Mammary epithelial cell (primary cell): ENCODE results near the gene BICD1.

Experiments used
- CTCF ChIP-seq, 2 donors: IDR thresholded peaks in 1 of 2; conservative IDR thresholded peaks in 1 of 2; 2 replicates each; pipeline ENCODE4 v1.5.1; 2011 to 2012; ENCODE audit warnings: inconsistent platforms in 2 of 2, low read length in 2 of 2, mild to moderate bottlenecking in 2 of 2, control low read depth in 1 of 2, low read depth in 1 of 2; ENCODE audit not compliant: insufficient read depth in 1 of 2; ENCODE audit errors: extremely low read depth in 1 of 2
- EZH2 ChIP-seq: IDR thresholded peaks from 2 replicates; pipeline ENCODE4 v1.6.1; 2012; ENCODE audit warnings: low read length, inconsistent platforms, borderline replicate concordance

GRCh38 chr12:32418903-32419519, 312.4 kb downstream of the BICD1 start:
- TF ChIP-seq CTCF (conservative IDR thresholded peaks at IDR 0.05 in 1 of 2, IDR thresholded peaks at IDR 0.05 in 1 of 2; ENCODE audit: extremely low read depth in 1 of 2, insufficient read depth in 1 of 2, low read depth in 1 of 2, low read length in 2 of 2) (no peak), EZH2 (no peak)
